Urothelium cell line (cell line): ENCODE results near the gene DNA2.
A peak's percentile ranks its signal among the peaks of the same experiment; 100 is the strongest.
"Not testable (repeated sequence)": the region's sequence is repeated elsewhere in the genome, so short reads cannot be mapped to it uniquely, and the experiment has no call there.

Source experiments
- DNase-seq: peaks from one replicate; pipeline ENCODE4 v3.0.0; 2011; ENCODE audit warnings: low spot score, mixed read lengths
- FAIRE-seq: peaks from 2 replicates; lab custom pipeline; 2011; peaks lifted over from hg19 to GRCh38; lab: Jason Lieb, UNC

The DNA2 gene, protein sequence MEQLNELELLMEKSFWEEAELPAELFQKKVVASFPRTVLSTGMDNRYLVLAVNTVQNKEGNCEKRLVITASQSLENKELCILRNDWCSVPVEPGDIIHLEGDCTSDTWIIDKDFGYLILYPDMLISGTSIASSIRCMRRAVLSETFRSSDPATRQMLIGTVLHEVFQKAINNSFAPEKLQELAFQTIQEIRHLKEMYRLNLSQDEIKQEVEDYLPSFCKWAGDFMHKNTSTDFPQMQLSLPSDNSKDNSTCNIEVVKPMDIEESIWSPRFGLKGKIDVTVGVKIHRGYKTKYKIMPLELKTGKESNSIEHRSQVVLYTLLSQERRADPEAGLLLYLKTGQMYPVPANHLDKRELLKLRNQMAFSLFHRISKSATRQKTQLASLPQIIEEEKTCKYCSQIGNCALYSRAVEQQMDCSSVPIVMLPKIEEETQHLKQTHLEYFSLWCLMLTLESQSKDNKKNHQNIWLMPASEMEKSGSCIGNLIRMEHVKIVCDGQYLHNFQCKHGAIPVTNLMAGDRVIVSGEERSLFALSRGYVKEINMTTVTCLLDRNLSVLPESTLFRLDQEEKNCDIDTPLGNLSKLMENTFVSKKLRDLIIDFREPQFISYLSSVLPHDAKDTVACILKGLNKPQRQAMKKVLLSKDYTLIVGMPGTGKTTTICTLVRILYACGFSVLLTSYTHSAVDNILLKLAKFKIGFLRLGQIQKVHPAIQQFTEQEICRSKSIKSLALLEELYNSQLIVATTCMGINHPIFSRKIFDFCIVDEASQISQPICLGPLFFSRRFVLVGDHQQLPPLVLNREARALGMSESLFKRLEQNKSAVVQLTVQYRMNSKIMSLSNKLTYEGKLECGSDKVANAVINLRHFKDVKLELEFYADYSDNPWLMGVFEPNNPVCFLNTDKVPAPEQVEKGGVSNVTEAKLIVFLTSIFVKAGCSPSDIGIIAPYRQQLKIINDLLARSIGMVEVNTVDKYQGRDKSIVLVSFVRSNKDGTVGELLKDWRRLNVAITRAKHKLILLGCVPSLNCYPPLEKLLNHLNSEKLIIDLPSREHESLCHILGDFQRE

GRCh38 chr10:68471586-68472408 is at the start of gene DNA2:
DNA2 (minus strand) TSS chr10:68471973; CDS start chr10:68471864, 109 bp downstream.
- DNase-seq = peak; percentile 96
- FAIRE-seq = no peak

DNA sequence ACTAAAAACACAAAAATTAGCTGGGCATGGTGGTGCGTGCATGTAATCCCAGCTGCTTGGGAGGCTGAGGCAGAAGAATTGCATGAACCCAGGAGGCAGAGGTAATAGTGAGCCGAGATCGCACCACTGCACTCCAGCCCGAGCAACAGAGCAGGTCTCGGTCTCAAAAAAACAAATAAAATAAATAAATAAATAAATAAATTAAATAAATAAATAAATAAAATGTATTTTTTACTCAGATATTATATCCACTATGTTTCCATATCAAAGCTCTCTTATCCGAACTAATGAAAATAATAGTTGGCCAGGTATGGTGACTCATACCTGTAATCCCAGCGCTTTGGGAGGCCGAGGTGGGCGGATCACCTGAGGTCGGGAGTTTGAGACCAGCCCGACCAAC is 46.8 kb upstream of the DNA2 start:
- not testable (repeated sequence) for FAIRE-seq, DNase-seq

GRCh38 chr10:68517188-68517587 is 45.4 kb upstream of the DNA2 start:
- no peak for FAIRE-seq
- DNase-seq = no peak

DNA sequence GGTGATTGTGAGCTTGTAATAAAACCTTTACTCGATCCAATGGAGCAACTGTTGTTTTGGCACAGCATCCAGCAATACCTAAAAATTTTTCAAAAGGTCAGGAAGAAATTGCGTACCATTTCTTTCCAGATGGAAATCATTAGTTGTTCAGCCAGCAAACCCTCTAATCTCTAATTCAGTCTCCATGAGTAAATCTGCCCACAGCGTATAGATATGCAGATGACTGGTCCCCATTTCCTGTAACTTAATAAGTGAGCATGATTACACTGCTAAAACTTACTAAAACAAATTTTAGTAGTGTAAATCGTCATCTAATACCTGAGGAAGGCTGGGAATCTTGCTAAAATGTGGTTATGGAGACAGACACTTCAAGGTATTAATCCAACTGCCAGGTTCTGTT is 45.0 kb upstream of the DNA2 start:
- FAIRE-seq (no peak), DNase-seq (no peak)

GRCh38 chr10:68516216-68516615 is 44.4 kb upstream of the DNA2 start:
- not testable (repeated sequence) for FAIRE-seq, DNase-seq

GRCh38 chr10:68508090-68508489 is 36.3 kb upstream of the DNA2 start:
- FAIRE-seq (no peak), DNase-seq (no peak)

- FAIRE-seq (no peak), DNase-seq (no peak)
Observed at GRCh38 chr10:68506411-68506810, 34.6 kb upstream of the DNA2 start.

- no peak for FAIRE-seq
Observed at GRCh38 chr10:68502846-68503245, 31.1 kb upstream of the DNA2 start.

GRCh38 chr10:68501691-68502090 is 29.9 kb upstream of the DNA2 start:
- FAIRE-seq (no peak), DNase-seq (no peak)

More at GRCh38 chr10:68502846-68503245, 31.1 kb upstream of the DNA2 start:
- no peak for DNase-seq

GRCh38 chr10:68499544-68499943 is 27.8 kb upstream of the DNA2 start:
- peak; percentile 73 for FAIRE-seq
- no peak for DNase-seq

GRCh38 chr10:68496072-68496471 is 24.3 kb upstream of the DNA2 start:
- FAIRE-seq = no peak
- DNase-seq = no peak

GRCh38 chr10:68492118-68492517 is 20.3 kb upstream of the DNA2 start:
- FAIRE-seq (no peak), DNase-seq (no peak)

DNA sequence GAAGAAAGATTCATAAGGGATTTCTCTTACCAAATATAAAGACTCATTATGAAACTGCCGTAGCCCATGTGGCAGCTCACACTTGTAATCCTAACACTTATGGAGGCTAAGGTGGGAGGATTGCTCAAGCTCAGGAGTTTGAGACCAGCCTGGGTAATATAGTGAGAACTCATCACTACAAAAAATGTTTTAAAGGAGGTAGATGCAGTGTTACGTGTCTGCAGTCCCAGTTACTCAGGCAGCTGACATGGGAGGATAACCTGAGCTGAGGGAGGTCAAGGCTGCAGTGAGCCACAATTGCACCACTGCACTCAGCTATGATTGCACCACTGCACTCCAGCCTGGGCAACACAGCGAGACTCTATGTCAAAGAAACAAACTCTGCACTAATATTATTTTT is 18.1 kb upstream of the DNA2 start:
- FAIRE-seq (no peak), DNase-seq (no peak)

GRCh38 chr10:68474021-68474420 is 2.2 kb upstream of the DNA2 start:
- DNase-seq (no peak), FAIRE-seq (no peak)

- FAIRE-seq = no peak
- DNase-seq = peak; percentile 18
Observed at GRCh38 chr10:68471063-68471585, 649 bp downstream of the DNA2 start.

- FAIRE-seq = no peak
- no peak for DNase-seq
Observed at GRCh38 chr10:68470300-68470699, 1.5 kb downstream of the DNA2 start.

DNA sequence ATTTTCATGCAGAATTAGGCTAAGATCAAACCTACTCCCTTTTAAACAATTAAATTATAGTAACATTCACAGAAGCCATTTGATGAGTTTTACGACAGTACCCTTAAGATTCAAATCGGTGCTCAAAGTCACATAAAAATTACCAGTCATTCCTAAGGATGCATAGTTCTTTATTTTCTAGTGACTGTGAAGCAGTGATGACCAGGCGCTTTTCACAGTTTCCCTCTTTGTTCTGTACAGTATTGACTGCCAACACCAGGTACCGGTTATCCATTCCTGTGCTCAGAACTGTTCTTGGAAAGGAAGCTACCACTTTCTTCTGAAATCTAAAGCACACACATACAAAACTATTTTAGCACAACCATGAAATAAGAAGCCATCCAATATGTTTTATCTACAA is 1.9 kb downstream of the DNA2 start:
- DNase-seq = no peak
- no peak for FAIRE-seq

DNA sequence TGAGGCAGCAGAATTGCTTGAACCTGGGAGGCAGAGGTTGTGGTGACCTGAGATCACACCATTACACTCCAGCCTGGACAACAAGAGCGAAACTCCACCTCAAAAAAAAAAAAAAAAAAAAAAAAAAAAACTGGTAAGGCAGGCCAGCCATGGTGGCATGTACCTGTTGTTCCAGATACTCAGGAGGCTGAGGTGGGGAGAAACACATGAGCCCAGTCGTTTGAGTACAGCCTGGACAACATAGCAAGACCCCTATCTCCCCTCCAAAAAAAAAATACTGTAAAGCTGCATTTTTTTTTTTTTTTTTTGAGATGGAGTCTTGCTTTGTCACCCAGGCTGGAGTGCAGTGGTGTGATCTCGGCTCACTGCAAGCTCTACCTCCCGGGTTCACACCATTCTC is 7.0 kb downstream of the DNA2 start:
- DNase-seq, FAIRE-seq: not testable (repeated sequence)

GRCh38 chr10:68463365-68464093 is 8.2 kb downstream of the DNA2 start:
- DNase-seq (no peak), FAIRE-seq (no peak)

DNA sequence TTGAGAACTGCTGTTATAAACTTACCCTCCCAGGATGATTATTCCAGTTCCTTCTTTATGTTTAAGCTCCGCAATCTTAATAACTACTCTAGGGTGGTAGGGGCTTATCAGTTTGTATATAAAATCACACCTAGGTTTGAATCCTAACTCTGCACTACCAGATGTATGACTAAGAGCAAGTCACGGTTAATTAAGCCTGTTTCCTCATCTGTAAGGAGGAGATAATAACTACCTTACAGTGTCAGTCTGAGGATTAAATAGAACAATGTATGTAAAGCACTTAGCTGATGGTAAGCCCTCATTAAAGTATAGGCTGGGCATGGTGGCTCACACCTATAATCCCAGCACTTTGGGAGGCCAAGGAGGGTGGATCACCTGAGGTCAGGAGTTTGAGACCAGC is 9.2 kb downstream of the DNA2 start:
- FAIRE-seq = no peak
- no peak for DNase-seq
